Measurements from ENCODE around the gene ANKRD33B.

ANKRD33B gene

DNA sequence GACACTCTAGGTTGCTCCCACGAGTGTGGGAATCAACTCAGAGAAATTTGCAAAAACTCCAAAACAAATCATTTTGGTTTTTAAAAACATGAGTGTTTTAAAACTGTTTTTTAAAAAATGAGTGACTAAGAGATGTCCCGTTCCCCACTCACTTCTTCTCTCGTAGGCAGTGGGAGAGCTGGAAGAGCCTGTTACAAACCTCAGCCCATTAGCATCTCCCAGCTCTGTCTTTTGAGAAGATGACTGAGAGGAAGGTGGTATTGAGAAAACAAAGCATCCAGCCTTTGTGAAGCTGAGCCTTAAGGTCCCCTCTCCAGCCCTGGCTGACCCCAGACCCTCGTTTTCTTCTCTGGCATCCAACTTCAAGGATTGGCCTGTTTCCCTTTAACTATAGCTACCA lies 4.7 kb upstream of the ANKRD33B start:
- no peak for DNase-seq (ENCODE audit: low read depth)
- no peak overlapping the region for H3K4me3 ChIP-seq (ENCODE audit: low read depth, low read length)
- no peak for TF ChIP-seq CTCF (conservative IDR thresholded peaks at IDR 0.05; ENCODE audit: low read depth, low read length)

DNA sequence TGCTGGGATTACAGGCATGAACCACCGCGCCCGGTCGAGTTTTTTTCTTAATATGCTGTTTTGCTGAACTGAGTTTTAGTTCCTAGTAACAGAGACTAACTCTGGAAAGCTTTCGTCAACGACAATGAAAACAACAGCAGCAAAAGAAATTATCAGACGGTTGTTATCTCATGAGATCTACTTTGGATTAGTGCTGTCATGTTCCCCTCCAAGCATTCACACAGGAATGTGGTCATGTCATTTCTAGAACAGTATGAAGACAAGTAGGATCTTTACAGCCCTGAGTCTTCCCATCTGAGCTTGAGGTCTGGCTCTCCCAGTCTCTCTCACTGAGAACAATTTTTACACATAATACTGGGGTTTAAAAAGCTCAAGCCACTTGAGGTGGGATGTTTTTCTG lies 4.0 kb upstream of the ANKRD33B start:
- no peak for DNase-seq (ENCODE audit: low read depth)
- H3K4me3 ChIP-seq (ENCODE audit: low read depth, low read length) = no peak overlapping the region
- no peak for TF ChIP-seq CTCF (conservative IDR thresholded peaks at IDR 0.05; ENCODE audit: low read depth, low read length)

- H3K4me3 ChIP-seq (ENCODE audit: low read depth, low read length) = no peak overlapping the region
- DNase-seq (ENCODE audit: low read depth) = no peak
- no peak for TF ChIP-seq CTCF (conservative IDR thresholded peaks at IDR 0.05; ENCODE audit: low read depth, low read length)
Measured at GRCh38 chr5:10562201-10563109, 1.4 kb upstream of the ANKRD33B start.

GRCh38 chr5:10563110-10563944 lies 543 bp upstream of the ANKRD33B start:
- DNase-seq (ENCODE audit: low read depth) = peak; percentile 47
- no peak for TF ChIP-seq CTCF (conservative IDR thresholded peaks at IDR 0.05; ENCODE audit: low read depth, low read length)
- H3K4me3 ChIP-seq (ENCODE audit: low read depth, low read length) = peak overlapping the region; percentile 74

DNA sequence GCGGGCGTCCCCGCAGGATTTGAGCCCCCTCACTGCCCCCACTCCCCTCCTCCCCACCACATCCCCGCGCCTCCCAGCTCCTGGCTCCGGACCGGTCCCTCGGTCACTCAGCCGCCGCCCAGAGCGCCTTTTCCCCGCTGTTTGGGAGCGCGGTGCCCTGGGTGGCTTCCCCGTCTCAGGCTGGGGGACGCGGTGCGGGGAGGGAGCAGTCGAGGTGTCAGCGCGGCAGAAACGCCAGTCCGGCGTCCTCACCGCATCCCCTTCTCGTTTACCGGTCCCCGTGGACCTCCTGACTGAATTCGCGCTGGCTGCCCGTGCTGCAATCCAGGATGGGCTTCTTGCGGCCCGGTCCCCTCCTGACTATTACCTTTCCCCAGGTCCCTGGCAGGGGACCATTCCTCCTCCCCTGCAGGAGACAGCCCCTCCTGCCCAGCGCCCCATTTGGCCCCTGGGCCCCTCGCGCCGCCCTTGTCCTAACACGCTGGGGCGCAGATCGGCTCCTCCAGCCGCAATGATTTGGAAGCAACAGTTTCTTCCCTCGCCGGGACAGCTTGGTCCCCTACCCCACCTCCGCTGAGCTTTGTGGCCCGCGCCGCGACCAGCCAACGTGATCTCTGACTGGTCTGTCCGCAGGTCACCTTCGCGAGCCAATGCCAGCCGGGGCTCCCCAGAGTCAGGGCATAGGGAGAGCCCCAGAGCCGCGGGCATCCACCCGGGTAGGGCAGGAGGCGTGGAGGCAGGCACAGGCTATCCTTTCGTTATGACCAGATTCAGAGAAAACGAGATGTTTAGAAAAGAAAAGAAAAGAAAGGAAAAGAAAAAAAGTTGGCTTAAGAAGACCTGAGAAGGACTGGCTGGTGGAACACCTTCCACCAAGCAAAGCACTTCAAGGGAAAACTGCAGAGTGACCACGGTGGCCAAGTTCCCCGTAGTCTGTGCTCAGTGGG lies 1.2 kb downstream of the ANKRD33B start:
- DNase-seq (ENCODE audit: low read depth) = no peak
- peak overlapping the region; percentile 74 for H3K4me3 ChIP-seq (ENCODE audit: low read depth, low read length)
- no peak for TF ChIP-seq CTCF (conservative IDR thresholded peaks at IDR 0.05; ENCODE audit: low read depth, low read length)

GRCh38 chr5:10565785-10566542 lies 2.1 kb downstream of the ANKRD33B start:
- DNase-seq (ENCODE audit: low read depth) = no peak
- H3K4me3 ChIP-seq (ENCODE audit: low read depth, low read length) = peak overlapping the region; percentile 74
- TF ChIP-seq CTCF (conservative IDR thresholded peaks at IDR 0.05; ENCODE audit: low read depth, low read length) = no peak
